GM06990 (cell line): Measurements from ENCODE around the gene MYO3A.

Experiments
- DNase-seq: peaks from one replicate; pipeline ENCODE4 v3.0.0-alpha.2; 2011; ENCODE audit not compliant: insufficient read length; ENCODE audit errors: extremely low read depth
- H3K27me3 ChIP-seq: replicated peaks from 2 replicates; pipeline ENCODE4 v1.6.0; 2011; ENCODE audit warnings: low read length; ENCODE audit not compliant: control insufficient read depth, insufficient read depth
- H3K36me3 ChIP-seq: 2 replicates; pipeline ENCODE4 v1.5.1; 2011; ENCODE audit warnings: low read length; ENCODE audit not compliant: control insufficient read depth, insufficient read depth
- H3K4me3 ChIP-seq: replicated peaks from 2 replicates; pipeline ENCODE4 v1.5.1; 2011; ENCODE audit warnings: low read depth, mild to moderate bottlenecking, control low read depth, low read length
- CTCF ChIP-seq: IDR thresholded peaks from 2 replicates; pipeline ENCODE4 v1.5.1; 2011; ENCODE audit warnings: low read length, control low read depth, mild to moderate bottlenecking, inconsistent platforms; ENCODE audit not compliant: insufficient read depth, poor library complexity, severe bottlenecking

Gene MYO3A

GRCh38 chr10:26251925-26252324, 317.9 kb downstream of the MYO3A start:
- no peaks in the 10 kb centered on the region for H3K36me3 ChIP-seq
- TF ChIP-seq CTCF, result no peak
- H3K27me3 ChIP-seq, result peaks cover 2% of the 10 kb centered on the region
- DNase-seq, result no peak
- H3K4me3 ChIP-seq, result no peak overlapping the region

- TF ChIP-seq CTCF, result no peak
- DNase-seq, result no peak
- H3K4me3 ChIP-seq, result no peak overlapping the region
- H3K27me3 ChIP-seq, result peaks cover 2% of the 10 kb centered on the region
- no peaks in the 10 kb centered on the region for H3K36me3 ChIP-seq
Observed at GRCh38 chr10:26254616-26255015, 320.6 kb downstream of the MYO3A start.

GRCh38 chr10:26259341-26259740, 325.3 kb downstream of the MYO3A start:
- no peak for DNase-seq

More at GRCh38 chr10:26259341-26259740, 325.3 kb downstream of the MYO3A start:
- no peak for TF ChIP-seq CTCF
- H3K4me3 ChIP-seq, result no peak overlapping the region
- peaks cover 2% of the 10 kb centered on the region for H3K27me3 ChIP-seq
- H3K36me3 ChIP-seq, result no peaks in the 10 kb centered on the region
